H1 (cell line): Measurements from ENCODE around the gene CYLD. TPM values are rescaled to one million over a fixed set of nuclear protein-coding genes. Genes with fewer than 3 reads are reported as not detected.

Experiments used
- CTCF ChIA-PET: fragments of 300-600 bp; sonication (Branson Sonifier 250); formaldehyde crosslinking; loops from one replicate; lab custom pipeline; 2021; ENCODE audit not compliant: partially characterized antibody; lab: Charles Lee
- POLR2A ChIA-PET: fragments of 300-600 bp; sonication (Branson Sonifier 250); formaldehyde crosslinking; loops from one replicate; lab custom pipeline; 2021; ENCODE audit warnings: inconsistent platforms; ENCODE audit not compliant: partially characterized antibody; lab: Charles Lee
- DNase-seq, 2 experiments: peaks; one replicate each; pipeline versions ENCODE4 v3.0.0 to v3.0.0-alpha.2; 2010 to 2022; ENCODE audit warnings: low spot score in 2 of 2, low read depth in 1 of 2, mixed read lengths in 1 of 2
- FAIRE-seq: peaks from 2 replicates; lab custom pipeline; 2011; peaks lifted over from hg19 to GRCh38; lab: Jason Lieb, UNC
- H2AFZ ChIP-seq: 2 replicates; pipeline ENCODE4 v1.8.1; 2012; ENCODE audit warnings: low read length, inconsistent platforms
- H2AK5ac ChIP-seq: 2 replicates; pipeline ENCODE4 v1.6.1; 2013; ENCODE audit warnings: low read depth, low read length
- H2BK120ac ChIP-seq: replicated peaks from 2 replicates; pipeline ENCODE3; 2013; ENCODE audit warnings: low read depth, low read length, inconsistent platforms
- H2BK12ac ChIP-seq: 2 replicates; pipeline ENCODE4 v1.6.1; 2013; ENCODE audit warnings: low read depth, low read length
- H2BK15ac ChIP-seq: 2 replicates; pipeline ENCODE4 v1.6.1; 2013; ENCODE audit warnings: low read length
- H2BK20ac ChIP-seq: 2 replicates; pipeline ENCODE4 v1.6.1; 2013; ENCODE audit warnings: low read length
- H2BK5ac ChIP-seq: 2 replicates; pipeline ENCODE4 v1.6.1; 2013; ENCODE audit warnings: low read depth, low read length
- H3K14ac ChIP-seq: 2 replicates; pipeline ENCODE4 v1.6.1; 2013; ENCODE audit warnings: inconsistent platforms; ENCODE audit not compliant: insufficient read length
- H3K18ac ChIP-seq: 2 replicates; pipeline ENCODE4 v1.6.1; 2013; ENCODE audit warnings: low read length; ENCODE audit errors: extremely low read depth
- H3K23ac ChIP-seq: 2 replicates; pipeline ENCODE4 v1.6.1; 2013; ENCODE audit warnings: inconsistent platforms; ENCODE audit not compliant: insufficient read length
- H3K23me2 ChIP-seq: 2 replicates; pipeline ENCODE4 v1.6.1; 2013; ENCODE audit warnings: low read depth, low read length
- H3K27ac ChIP-seq: 2 replicates; pipeline ENCODE4 v1.6.1; 2011; ENCODE audit warnings: low read depth, low read length, inconsistent platforms
- H3K27me3 ChIP-seq, 4 experiments: replicated peaks in 1 of 4; 1 replicate in 1 of 4; 2 replicates in 3 of 4; pipeline versions ENCODE4 v1.6.1 to v1.8.1; 2011 to 2013; ENCODE audit warnings: low read length in 3 of 4, mild to moderate bottlenecking in 3 of 4, inconsistent platforms in 2 of 4, mixed read lengths in 2 of 4, moderate library complexity in 1 of 4; ENCODE audit not compliant: control insufficient read depth in 3 of 4, insufficient read depth in 3 of 4; ENCODE audit errors: extremely low read depth in 1 of 4
- H3K36me3 ChIP-seq, 4 experiments: 2 replicates each; pipeline versions ENCODE4 v1.6.1 to v1.8.1; 2011 to 2013; ENCODE audit warnings: mild to moderate bottlenecking in 4 of 4, low read length in 3 of 4, moderate library complexity in 2 of 4, control low read depth in 1 of 4, inconsistent platforms in 1 of 4; ENCODE audit not compliant: insufficient read depth in 4 of 4, control insufficient read depth in 2 of 4
- H3K4ac ChIP-seq: replicated peaks from 2 replicates; pipeline ENCODE3; 2013; ENCODE audit warnings: low read length, low read depth, mixed read lengths, inconsistent platforms; ENCODE audit not compliant: insufficient read length
- H3K4me1 ChIP-seq, 4 experiments: replicated peaks in 1 of 4; 1 replicate in 1 of 4; 2 replicates in 3 of 4; pipeline versions ENCODE4 v1.6.1 to v1.8.1; 2011 to 2013; ENCODE audit warnings: low read length in 3 of 4, inconsistent platforms in 2 of 4, mixed read lengths in 1 of 4; ENCODE audit not compliant: insufficient read depth in 4 of 4, control insufficient read depth in 3 of 4
- H3K4me2 ChIP-seq, 2 experiments: 2 replicates each; pipeline versions ENCODE4 v1.6.1 to v1.8.1; 2011 to 2013; ENCODE audit warnings: low read depth in 2 of 2, low read length in 2 of 2, control low read depth in 1 of 2, inconsistent platforms in 1 of 2, mild to moderate bottlenecking in 1 of 2; ENCODE audit not compliant: insufficient read depth in 1 of 2
- H3K4me3 ChIP-seq, 4 experiments: fragments of 200-600, 300-600 bp in 1 of 4; sonication (generic), shearing (Covaris generic), sonication (Bioruptor Twin) in 1 of 4; 2 replicates each; pipeline versions ENCODE4 v1.5.1 to v1.8.1; 2011 to 2016; ENCODE audit warnings: low read length in 4 of 4, low read depth in 3 of 4, control low read depth in 2 of 4, inconsistent platforms in 2 of 4, mild to moderate bottlenecking in 2 of 4, mixed read lengths in 1 of 4, moderate library complexity in 1 of 4; ENCODE audit not compliant: insufficient read depth in 2 of 4; ENCODE audit errors: extremely low read depth in 1 of 4
- H3K56ac ChIP-seq: replicated peaks from 2 replicates; pipeline ENCODE3; 2013; ENCODE audit warnings: low read depth, mild to moderate bottlenecking, mixed read lengths, low read length, inconsistent platforms; ENCODE audit not compliant: insufficient read length
- H3K79me1 ChIP-seq: 2 replicates; pipeline ENCODE4 v1.6.1; 2013; ENCODE audit warnings: low read depth, low read length, control low read depth
- H3K79me2 ChIP-seq, 2 experiments: 2 replicates each; pipeline versions ENCODE4 v1.6.1 to v1.8.1; 2012 to 2013; ENCODE audit warnings: low read length in 2 of 2, mild to moderate bottlenecking in 2 of 2, inconsistent platforms in 1 of 2; ENCODE audit not compliant: insufficient read depth in 2 of 2, control insufficient read depth in 1 of 2
- H3K9ac ChIP-seq, 4 experiments: replicated peaks in 1 of 4; 1 replicate in 1 of 4; 2 replicates in 3 of 4; pipeline versions ENCODE4 v1.6.1 to v1.8.1; 2011 to 2013; ENCODE audit warnings: low read depth in 3 of 4, low read length in 3 of 4, control low read depth in 2 of 4, mild to moderate bottlenecking in 2 of 4, moderate library complexity in 2 of 4, inconsistent platforms in 1 of 4; ENCODE audit errors: extremely low read depth in 1 of 4
- H3K9me3 ChIP-seq, 2 experiments: 2 replicates each; pipeline versions ENCODE4 v1.6.1 to v1.8.1; 2012 to 2013; ENCODE audit warnings: mild to moderate bottlenecking in 2 of 2, moderate library complexity in 2 of 2, control low read depth in 1 of 2, inconsistent platforms in 1 of 2, low read depth in 1 of 2, low read length in 1 of 2, mixed read lengths in 1 of 2; ENCODE audit not compliant: insufficient read depth in 2 of 2
- H4K20me1 ChIP-seq, 2 experiments: replicated peaks in 1 of 2; 2 replicates each; pipeline versions ENCODE3 to v1.8.1; 2011 to 2013; ENCODE audit warnings: inconsistent platforms in 2 of 2, low read length in 2 of 2, mild to moderate bottlenecking in 1 of 2; ENCODE audit not compliant: insufficient read depth in 2 of 2, control insufficient read depth in 1 of 2
- H4K5ac ChIP-seq: 2 replicates; pipeline ENCODE4 v1.6.1; 2013; ENCODE audit warnings: low read length, low read depth, mixed read lengths, inconsistent platforms; ENCODE audit not compliant: insufficient read length
- H4K8ac ChIP-seq: 2 replicates; pipeline ENCODE4 v1.8.0; 2013; ENCODE audit warnings: mild to moderate bottlenecking, moderate library complexity, low read length, inconsistent platforms; ENCODE audit not compliant: insufficient read depth; ENCODE audit errors: extremely low read depth
- H4K91ac ChIP-seq: replicated peaks from 2 replicates; pipeline ENCODE3; 2013; ENCODE audit warnings: low read length, mixed read lengths, inconsistent platforms; ENCODE audit not compliant: insufficient read length
- BACH1 ChIP-seq: IDR thresholded peaks from 2 replicates; pipeline ENCODE4 v1.6.1; 2012; ENCODE audit warnings: low read length, improper control_type of control experiment
- NRF1 ChIP-seq: IDR thresholded peaks from 2 replicates; pipeline ENCODE4 v1.6.1; 2011; ENCODE audit warnings: mild to moderate bottlenecking, low read depth, low read length, improper control_type of control experiment
- TAF1 ChIP-seq: IDR thresholded peaks from 2 replicates; pipeline ENCODE4 v1.6.1; 2011; ENCODE audit warnings: mild to moderate bottlenecking, low read depth, low read length
- WGBS, 2 experiments: shearing (Covaris generic) in 1 of 2; methylation state at CpG; one replicate each; pipeline versions ENCODE4 v1.1.6 to v1.1.7; 2013 to 2015; ENCODE audit warnings: low lambda C conversion rate in 2 of 2, mixed read lengths in 2 of 2, inconsistent platforms in 1 of 2, low coverage in 1 of 2, missing lambda C conversion rate in 1 of 2; ENCODE audit not compliant: insufficient replicate concordance in 2 of 2, insufficient coverage in 1 of 2, insufficient read length in 1 of 2; ENCODE audit errors: extremely low coverage in 1 of 2, missing lambda C conversion rate in 1 of 2; 5-methylcytosine and 5-hydroxymethylcytosine counted together
- polyA plus RNA-seq, 7 experiments: library from polyadenylated mRNA; depleted of rRNA in 3 of 7; stranded (reverse) in 5 of 7; unstranded in 2 of 7; fragments of >200 nt in 5 of 7; fragments of 200-250 nt in 2 of 7; gene quantifications; 1 replicate in 5 of 7; 2 replicates in 1 of 7; 4 replicates in 1 of 7; pipeline versions ENCODE4 v1.2.1 to v1.2.3, GENCODE V29; 2011 to 2013; ENCODE audit warnings: missing spikeins in 2 of 7, mixed read lengths in 2 of 7
- total RNA-seq: library from RNA; stranded (reverse); fragmentation: NEBNext Ultra II Directional; extraction: Animal tissue kit (Norgen Biotek cat#: 25700); gene quantifications from 2 replicates; pipeline ENCODE4 v1.2.1, GENCODE V29; 2021

The CYLD gene
- total and polyA plus RNA-seq, 2 of the 8 experiments (the other 6 are each of a cell fraction or from before 2014, with no cell fraction given), result 3.7 to 18.8 TPM

DNA sequence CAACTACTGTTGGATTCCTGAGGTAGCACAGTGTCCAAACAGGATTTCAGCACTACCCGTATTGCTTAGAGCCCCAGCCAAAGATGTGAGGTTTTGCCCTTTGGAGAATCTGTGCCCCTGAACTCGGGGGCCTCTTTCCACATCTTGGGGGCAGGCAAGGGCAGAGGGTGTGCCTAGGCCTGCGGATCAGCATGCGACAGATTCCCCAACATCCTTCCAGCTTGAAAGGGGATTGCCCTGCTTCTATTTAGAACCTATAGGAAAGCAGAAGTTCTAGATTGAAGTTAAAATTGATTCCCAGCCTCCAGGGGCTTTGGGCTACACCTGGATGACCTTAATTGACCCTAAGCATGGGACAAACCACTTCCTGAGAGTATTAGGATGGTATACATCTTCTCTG is 28.9 kb upstream of the CYLD start:
- Histone ChIP-seq H4K8ac (no peak overlapping the region), H3K9me3 (no peaks in the 10 kb centered on the region), H2BK12ac (no peak overlapping the region), H3K4me2 (no peak overlapping the region), H3K23me2 (peaks cover 2% of the 10 kb centered on the region; the same call in 1 of the 2 replicates), H3K4me3 (no peak overlapping the region), H3K4ac (no peak overlapping the region), H3K56ac (no peak overlapping the region), H3K79me2 (no peaks in the 10 kb centered on the region), H3K9ac (no peak overlapping the region), H3K23ac (no peak overlapping the region), H3K27me3 (no peaks in the 10 kb centered on the region), H2BK20ac (no peak overlapping the region), H4K5ac (no peak overlapping the region), H2AFZ (no peak overlapping the region), H2BK120ac (no peak overlapping the region), H4K20me1 (no peaks in the 10 kb centered on the region), H3K18ac (no peak overlapping the region), H3K4me1 (peaks cover 0 to 3% (median 0%) of the 10 kb centered on the region in 4 experiments; a peak in 1 of 7 replicates), H2BK15ac (no peak overlapping the region), H4K91ac (no peak overlapping the region), H2AK5ac (no peak overlapping the region), H3K27ac (no peak overlapping the region), H2BK5ac (no peak overlapping the region), H3K36me3 (no peaks in the 10 kb centered on the region), H3K14ac (no peak overlapping the region), H3K79me1 (no peaks in the 10 kb centered on the region)
- ChIA-PET POLR2A (no interaction called here), CTCF (interaction anchor here (1.1 kb wide), 1 partner anchor 8 kb away, joined by 3 read pairs; no protein-coding TSS in a partner anchor)
- TF ChIP-seq TAF1 (no peak), NRF1 (no peak), BACH1 (no peak)
- no peak for DNase-seq
- WGBS, 2 experiments, result 89% methylated on average over 4 of the region's 4 CpGs; no CpG with 5 or more reads in 1 of the 2 experiments
- no peak for FAIRE-seq
